Activated effector memory CD4-positive, alpha-beta T cell treated with Interleukin-2 at 50 U/mL for 16 hours (primary cell): Measurements from ENCODE around the gene LRBA.
"Not testable (repeated sequence)": the region's sequence is repeated elsewhere in the genome, so short reads cannot be mapped to it uniquely, and the experiment has no call there.

ENCODE experiments used
- DNase-seq: peaks from one replicate; pipeline ENCODE4 v3.0.0-alpha.2; 2020

Gene LRBA

GRCh38 chr4:150583287-150584110 lies 431.6 kb downstream of the LRBA start:
- no peak for DNase-seq

- no peak for DNase-seq
Measured at GRCh38 chr4:150582873-150583286, 432.2 kb downstream of the LRBA start.

GRCh38 chr4:150582146-150582872 lies 432.8 kb downstream of the LRBA start, which contains the start of gene MAB21L2:
Gene MAB21L2 (plus strand): TSS chr4:150582151. CDS start chr4:150583030, 879 bp downstream.
- no peak for DNase-seq

DNA sequence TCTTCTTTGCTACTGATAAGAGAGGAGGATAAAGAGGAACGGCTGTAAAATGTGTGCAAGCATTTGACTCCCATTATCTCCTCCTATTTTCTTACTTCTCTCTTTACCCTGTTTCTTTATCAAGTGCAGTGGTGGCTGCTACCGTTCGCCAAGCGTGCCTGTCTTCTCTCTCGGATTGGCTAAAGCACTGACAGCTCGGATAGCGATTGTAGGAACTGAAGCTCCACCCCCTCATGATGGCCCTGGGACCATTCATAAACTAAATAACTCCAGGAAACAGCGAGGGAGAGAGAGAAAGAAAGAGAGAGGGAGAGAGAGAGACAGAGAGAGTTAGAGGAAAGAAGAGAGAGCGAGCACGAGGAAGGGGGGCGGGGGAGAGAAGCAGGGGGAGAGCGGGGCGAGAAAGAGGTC lies 433.4 kb downstream of the LRBA start:
- DNase-seq: no peak

- DNase-seq: no peak
Measured at GRCh38 chr4:150581056-150581605, 434.0 kb downstream of the LRBA start.

- DNase-seq: no peak
Measured at GRCh38 chr4:150580306-150580705, 434.8 kb downstream of the LRBA start.

DNA sequence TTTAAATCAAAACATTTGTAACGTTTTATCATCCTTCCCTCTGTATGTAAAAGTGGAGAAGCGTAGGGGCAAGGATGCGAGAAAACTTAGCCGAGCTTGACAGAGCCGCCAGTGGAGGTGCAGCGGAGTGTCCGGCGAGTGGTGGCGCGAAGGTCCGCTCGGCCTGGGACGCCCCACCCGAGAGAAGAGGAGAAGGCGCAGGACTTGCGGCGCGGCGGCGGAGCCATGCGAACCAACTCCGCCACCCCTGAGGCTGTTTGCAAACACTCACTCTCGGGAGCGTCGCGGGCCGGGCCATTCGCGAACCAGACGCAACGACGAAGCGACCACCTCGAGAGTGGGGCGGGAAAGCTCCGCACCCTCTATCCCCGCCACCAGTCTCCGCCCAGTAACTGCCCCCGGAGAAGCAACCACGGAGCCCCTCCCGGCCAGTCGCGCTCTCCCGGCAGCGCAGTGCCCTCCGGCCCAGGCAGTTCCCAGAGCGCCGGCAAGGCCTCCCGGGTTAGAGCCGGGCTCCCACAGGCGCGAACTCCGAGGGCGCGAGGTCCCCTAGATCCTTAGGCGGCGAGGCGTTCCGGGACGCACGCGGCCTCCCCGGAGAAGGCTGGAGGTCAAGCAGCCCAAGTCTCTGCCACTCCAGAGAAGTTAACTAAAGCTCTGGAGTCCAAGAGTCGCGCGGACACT lies 435.4 kb downstream of the LRBA start:
- DNase-seq: no peak

DNA sequence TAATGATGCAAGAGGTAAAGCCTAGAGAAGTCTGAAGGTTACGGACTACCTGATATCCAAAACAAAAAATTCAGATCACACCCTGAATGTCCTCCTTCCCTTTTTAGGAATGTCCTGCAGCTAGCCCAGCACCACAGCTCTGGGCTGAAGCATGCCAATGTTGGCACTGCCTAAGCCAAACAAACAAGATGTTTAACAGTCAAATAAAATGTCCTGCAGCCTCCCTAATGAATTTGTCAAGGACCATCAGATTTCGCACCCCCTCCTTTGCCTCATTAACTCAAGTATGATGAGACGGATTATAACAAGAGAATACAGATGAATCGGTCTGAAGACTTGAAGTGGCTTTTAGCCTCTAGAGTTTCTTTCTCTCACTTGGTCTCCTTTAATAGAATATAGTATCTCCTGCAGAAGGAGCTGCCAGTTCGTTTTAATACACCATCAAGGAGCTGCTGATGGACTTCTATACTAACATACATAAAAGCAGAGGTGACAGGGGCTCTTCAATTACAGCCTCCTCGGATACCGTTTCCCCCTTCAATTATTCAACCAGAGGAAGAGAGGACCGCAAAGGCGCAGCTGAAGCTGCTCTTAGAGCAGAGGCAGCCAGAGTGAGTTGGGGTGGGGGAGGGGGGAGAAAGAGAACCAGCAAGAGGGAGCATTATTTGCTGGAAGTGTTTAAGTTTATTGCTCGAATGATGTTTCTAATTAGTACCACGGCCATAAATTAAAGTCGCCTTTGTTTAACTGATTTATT lies 436.2 kb downstream of the LRBA start:
- DNase-seq: no peak

DNA sequence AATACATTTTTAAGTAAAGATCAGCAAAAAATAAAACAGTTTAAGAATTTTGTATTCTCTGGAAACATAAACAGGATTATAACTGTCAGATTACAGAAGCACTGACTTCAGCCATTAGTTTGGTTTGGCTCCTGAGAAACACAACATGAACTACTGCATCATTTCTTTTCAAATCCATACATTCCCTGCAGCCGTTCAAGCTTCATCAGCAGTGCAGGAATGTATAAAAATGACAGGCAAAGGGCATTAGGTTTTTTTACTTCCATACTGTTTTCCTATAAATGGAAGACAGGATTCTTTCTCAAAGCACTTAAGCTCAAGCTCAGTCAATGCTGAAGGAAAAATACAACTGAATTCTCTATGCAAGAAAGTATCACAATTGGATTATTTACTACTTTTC lies 437.3 kb downstream of the LRBA start:
- DNase-seq: no peak

DNA sequence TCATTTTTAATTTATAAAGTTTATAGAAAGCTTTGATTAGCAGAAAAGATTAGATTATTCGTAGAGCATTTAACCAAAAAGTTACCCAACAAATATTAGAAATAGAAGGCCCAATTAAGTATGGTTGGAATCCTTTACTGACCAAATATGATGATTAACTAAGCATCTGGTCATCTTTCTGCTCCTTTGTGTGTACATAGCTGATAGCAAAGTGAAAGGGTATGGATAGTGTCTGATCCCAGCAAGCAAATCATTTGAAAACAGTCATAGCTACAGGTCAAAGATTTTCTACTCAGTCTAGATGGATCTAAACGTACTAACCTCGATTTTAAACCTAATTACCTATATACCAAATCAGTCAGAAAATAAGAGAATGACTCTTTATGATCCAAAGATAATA lies 440.4 kb downstream of the LRBA start:
- no peak for DNase-seq

- DNase-seq: no peak
Measured at GRCh38 chr4:150573534-150573933, 441.6 kb downstream of the LRBA start.

DNA sequence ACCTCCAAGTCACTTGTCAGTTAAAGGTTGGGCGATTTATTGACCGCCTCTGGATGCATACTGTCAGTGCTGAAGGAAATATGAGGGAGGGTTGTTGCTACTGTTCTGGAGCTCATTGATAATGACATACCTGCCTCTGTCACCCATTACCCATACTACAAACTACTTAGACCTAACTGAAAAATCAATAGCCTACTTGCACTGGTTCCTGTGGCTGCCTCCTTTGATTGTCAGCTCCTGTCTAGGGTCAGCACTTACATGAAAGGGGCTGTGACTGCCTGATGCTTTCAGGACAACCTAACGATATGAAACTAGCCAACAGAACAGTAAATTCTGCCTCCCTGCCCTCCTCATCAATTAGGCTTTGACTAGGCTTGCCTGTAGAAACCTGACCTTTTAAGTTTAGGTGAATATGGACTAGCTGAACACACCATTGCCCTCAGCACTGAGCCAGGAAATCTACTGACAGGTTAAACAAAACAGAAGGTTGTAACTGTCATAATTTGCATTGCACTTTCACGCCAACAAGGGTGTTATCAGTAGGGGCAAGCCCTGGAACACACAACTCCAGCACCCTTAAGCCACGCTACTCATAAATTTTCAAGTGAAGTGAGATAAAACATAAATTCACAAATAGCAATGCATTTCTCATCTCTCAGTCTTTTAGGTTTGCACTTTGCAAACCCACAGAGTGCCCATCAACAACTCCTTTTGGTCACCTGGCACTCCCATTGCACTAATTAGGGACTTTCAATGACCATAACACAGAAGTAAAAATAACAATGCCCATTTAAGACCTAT lies 442.2 kb downstream of the LRBA start:
- no peak for DNase-seq

DNA sequence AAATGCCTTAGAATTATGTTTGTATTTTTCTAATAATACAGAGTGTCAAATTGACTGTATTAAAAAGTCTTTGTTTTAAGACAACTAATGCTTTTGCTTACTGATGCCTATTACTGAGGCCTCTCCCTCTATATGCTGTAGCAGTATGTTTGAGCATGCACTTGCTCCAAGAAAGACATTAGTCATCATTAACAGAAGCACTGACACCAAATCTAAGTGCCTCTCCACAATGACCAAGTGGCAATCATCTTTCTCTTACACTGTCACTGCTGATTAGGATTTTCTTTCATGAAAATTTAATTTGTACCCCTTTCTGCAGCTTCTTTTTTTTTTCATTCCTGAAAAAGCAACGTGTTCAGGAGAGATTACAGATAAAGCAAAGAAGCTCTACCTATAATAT lies 444.2 kb downstream of the LRBA start:
- no peak for DNase-seq

DNA sequence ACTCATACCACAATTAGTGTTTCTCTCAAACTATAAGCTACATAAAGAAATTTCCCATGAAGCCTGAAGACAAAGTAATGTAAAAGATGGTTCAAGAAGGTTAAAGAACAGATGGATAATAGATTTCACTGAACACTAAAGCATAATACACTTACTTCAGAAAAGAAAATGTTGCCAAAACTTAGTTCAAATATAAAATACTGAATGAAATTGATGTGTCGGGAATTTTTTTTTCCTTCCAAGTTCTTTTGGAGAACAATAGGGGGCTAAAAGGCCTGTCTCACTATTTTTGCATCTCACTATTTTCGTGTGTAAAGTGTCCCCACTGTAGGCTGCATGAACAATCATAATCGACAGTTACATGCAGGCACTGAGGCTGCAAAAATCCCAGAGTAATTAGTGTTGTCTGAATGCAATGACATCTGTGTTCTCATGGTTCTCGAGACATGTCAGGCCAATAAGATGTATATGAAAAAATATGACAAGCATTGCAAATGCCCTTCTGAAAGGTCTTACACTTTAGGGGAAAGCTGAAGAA lies 445.0 kb downstream of the LRBA start:
- DNase-seq: no peak

DNA sequence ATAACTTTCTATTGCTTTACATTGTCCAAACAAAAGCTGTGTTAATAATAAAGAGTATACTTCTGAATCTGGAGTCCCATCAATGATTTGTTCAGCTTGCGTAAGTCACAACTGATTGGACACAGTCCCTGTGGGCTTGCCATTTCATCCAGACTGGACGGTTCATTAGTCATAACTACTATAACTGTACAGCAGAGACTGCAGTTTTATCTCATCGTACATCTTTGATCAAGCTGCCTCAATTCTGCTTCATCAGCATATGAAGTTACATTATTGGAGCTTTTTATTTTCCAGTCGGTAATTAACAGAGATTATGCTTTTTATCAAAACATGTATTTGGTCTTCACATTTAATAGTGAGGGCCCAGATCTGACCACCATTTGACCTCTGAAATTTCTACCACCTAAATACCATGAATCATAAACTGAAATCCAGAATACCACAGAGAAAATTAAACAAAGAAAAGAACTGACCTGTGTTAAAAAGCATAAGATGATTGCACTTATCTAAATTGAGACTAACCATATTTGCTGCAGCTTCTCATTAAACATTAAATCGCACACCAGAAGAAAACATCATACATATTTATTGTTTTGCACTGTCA lies 445.6 kb downstream of the LRBA start:
- no peak for DNase-seq

GRCh38 chr4:150567070-150567469 lies 448.0 kb downstream of the LRBA start:
- no peak for DNase-seq

DNA sequence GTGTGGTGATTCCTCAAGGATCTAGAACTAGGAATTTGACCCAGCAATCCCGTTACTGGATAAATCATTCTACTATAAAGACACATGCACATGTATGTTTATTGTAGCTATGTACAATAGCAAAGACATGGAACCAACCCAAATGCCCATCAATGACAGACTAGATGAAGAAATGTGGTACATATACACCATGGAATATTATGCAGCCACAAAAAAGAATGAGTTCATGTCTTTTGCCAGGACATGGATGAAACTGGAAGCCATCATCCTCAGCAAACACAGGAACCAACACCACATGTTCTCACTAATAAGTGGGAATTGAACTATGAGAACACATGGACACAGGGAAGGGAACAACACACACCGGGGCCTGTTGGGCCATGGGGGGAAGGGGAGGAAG lies 450.1 kb downstream of the LRBA start:
- not testable (repeated sequence) for DNase-seq

DNA sequence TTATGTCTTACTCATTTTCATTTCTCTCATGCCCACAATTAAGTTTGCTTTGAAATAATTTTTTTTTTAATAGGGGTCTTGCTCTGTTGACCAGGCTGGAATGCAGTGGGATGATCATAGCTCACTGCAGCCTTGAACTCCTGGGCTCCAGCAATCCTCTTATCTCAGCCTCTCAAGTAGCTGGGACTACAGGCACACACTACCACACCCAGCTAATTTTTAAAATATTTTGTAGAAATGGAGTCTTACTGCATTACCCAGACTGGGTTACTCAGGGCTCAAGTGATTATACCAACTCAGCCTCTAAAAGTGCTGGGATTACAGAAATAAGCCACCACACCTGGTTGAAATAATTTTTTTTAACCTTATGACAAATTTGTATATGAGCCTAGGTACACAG lies 452.3 kb downstream of the LRBA start:
- no peak for DNase-seq

GRCh38 chr4:150562250-150562649 lies 452.8 kb downstream of the LRBA start:
- DNase-seq: no peak

DNA sequence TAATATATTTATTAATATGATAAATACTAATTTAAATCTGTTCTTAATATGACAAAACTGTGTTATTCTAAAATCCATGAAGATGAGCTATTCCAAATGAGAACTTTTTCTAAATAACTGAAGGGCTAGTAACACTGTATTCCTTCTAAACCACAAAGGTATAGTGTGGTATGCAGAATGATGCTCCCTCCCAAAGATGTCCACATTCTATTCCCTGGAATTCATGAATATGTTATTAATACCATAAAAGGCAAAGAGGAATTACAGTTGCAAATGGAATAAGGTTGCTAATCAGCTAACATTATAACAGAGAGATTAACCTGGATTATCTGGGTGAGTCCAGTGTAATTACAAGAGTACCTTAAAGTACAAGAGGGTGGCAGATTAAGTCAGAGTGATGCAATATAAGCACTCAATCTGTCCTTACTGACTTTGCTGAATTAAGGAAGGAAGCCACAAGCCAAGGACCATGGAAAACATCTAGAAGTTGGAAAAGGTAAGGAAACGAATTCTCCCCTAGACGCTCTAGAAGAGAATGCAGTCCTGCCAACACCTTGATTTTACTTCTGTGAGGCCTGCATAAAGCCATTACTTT lies 453.8 kb downstream of the LRBA start:
- no peak for DNase-seq

DNA sequence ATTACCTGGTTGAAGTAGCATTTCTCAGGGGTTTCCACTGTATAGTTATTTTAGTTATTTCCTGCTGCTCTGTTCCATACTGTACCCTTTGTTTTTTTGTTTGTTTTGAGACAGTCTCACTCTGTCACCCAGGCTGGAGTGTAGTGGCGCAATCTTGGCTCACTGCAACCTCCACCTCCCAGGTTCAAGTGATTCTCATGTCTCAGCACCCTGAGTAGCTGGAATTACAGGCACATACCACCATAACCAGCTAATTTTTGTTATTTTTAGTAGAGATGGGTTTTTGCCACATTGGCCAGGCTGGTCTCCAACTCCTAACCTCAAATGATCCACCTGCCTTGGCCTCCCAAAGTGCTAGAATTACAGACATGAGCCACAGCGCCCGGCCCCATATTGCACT lies 457.3 kb downstream of the LRBA start:
- not testable (repeated sequence) for DNase-seq
